SK-N-SH (cell line): ENCODE results near the gene CPSF6.

ENCODE experiments used
- EP300 ChIP-seq, 2 experiments: IDR thresholded peaks; 2 replicates each; pipeline versions ENCODE4 v1.4.0 to v1.6.1; 2012; ENCODE audit warnings: borderline replicate concordance in 1 of 2, low read depth in 1 of 2, low read length in 1 of 2
- NFIC ChIP-seq: IDR thresholded peaks from 2 replicates; pipeline ENCODE4 v1.4.0; 2012; ENCODE audit warnings: borderline replicate concordance
- PBX3 ChIP-seq: IDR thresholded peaks from 2 replicates; pipeline ENCODE4; 2012
- RAD21 ChIP-seq: IDR thresholded peaks from 2 replicates; pipeline ENCODE4 v1.6.1; 2012; ENCODE audit warnings: mild to moderate bottlenecking, low read length
- REST ChIP-seq: IDR thresholded peaks from 2 replicates; pipeline ENCODE4 v1.6.1; 2012; ENCODE audit warnings: mild to moderate bottlenecking, low read depth, low read length, moderate library complexity
- USF2 ChIP-seq: fragments of 150-350 bp; IDR thresholded peaks from 2 replicates; pipeline ENCODE4 v1.6.1; 2017; ENCODE audit warnings: antibody characterized with exemption, low read length, low read depth, borderline replicate concordance
- TF ChIP-seq, protein P1 (sequence below): fragments of 200-600 bp; sonication (generic); IDR thresholded peaks from 2 replicates; pipeline ENCODE4 v1.6.1; 2017; ENCODE audit warnings: antibody characterized with exemption, mild to moderate bottlenecking, moderate library complexity

- no peak for TF ChIP-seq USF2
- TF ChIP-seq, protein P1, sequence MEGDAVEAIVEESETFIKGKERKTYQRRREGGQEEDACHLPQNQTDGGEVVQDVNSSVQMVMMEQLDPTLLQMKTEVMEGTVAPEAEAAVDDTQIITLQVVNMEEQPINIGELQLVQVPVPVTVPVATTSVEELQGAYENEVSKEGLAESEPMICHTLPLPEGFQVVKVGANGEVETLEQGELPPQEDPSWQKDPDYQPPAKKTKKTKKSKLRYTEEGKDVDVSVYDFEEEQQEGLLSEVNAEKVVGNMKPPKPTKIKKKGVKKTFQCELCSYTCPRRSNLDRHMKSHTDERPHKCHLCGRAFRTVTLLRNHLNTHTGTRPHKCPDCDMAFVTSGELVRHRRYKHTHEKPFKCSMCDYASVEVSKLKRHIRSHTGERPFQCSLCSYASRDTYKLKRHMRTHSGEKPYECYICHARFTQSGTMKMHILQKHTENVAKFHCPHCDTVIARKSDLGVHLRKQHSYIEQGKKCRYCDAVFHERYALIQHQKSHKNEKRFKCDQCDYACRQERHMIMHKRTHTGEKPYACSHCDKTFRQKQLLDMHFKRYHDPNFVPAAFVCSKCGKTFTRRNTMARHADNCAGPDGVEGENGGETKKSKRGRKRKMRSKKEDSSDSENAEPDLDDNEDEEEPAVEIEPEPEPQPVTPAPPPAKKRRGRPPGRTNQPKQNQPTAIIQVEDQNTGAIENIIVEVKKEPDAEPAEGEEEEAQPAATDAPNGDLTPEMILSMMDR, result no peak
- TF ChIP-seq RAD21, result no peak
- TF ChIP-seq NFIC, result no peak
- TF ChIP-seq EP300 (IDR thresholded peaks at IDR 0.05; ENCODE audit: borderline replicate concordance in 1 of 2, low read depth in 1 of 2, low read length in 1 of 2), result no peak
- no peak for TF ChIP-seq PBX3
- TF ChIP-seq REST, result no peak
Observed at GRCh38 chr12:69225251-69225910, 14.0 kb upstream of the CPSF6 start.
